Spleen (tissue), 11 donors: Measurements from ENCODE around the gene OR52I2. TPM values are rescaled to one million over a fixed set of nuclear protein-coding genes. Genes with fewer than 3 reads are reported as not detected.

Experiments used
- DNase-seq: peaks from one replicate; pipeline ENCODE4 v3.0.0-alpha.2; 2020
- H3K27ac ChIP-seq, 8 donors: fragments of 200-600 bp; sonication (generic) in 7 of 8; 1 replicate in 4 of 8; 2 replicates in 4 of 8; pipeline versions ENCODE4 v1.5.0 to v1.8.0; 2016 to 2021; ENCODE audit warnings: inconsistent platforms in 4 of 8, mild to moderate bottlenecking in 4 of 8, moderate library complexity in 1 of 8
- H3K27me3 ChIP-seq, 7 donors: fragments of 200-600 bp; sonication (generic) in 6 of 7; replicated peaks in 1 of 7; 1 replicate in 4 of 7; 2 replicates in 3 of 7; pipeline versions ENCODE4 v1.5.0 to v1.8.0; 2016 to 2021; ENCODE audit warnings: inconsistent platforms in 3 of 7, mild to moderate bottlenecking in 1 of 7
- H3K36me3 ChIP-seq, 6 donors: fragments of 200-600 bp; sonication (generic) in 5 of 6; 1 replicate in 4 of 6; 2 replicates in 2 of 6; pipeline versions ENCODE4 v1.5.0 to v1.8.0; 2016 to 2021; ENCODE audit warnings: inconsistent platforms in 2 of 6
- H3K4me1 ChIP-seq, 6 donors: fragments of 200-600 bp; sonication (generic) in 5 of 6; 1 replicate in 3 of 6; 2 replicates in 3 of 6; pipeline versions ENCODE4 v1.5.0 to v1.8.0; 2016 to 2021; ENCODE audit warnings: inconsistent platforms in 3 of 6
- H3K4me3 ChIP-seq, 8 donors: fragments of 200-600 bp; sonication (generic) in 7 of 8; 1 replicate in 4 of 8; 2 replicates in 4 of 8; pipeline versions ENCODE4 v1.5.0 to v1.8.0; 2016 to 2021; ENCODE audit warnings: inconsistent platforms in 4 of 8, mild to moderate bottlenecking in 4 of 8, moderate library complexity in 2 of 8
- H3K9me3 ChIP-seq, 8 donors: fragments of 200-600 bp; sonication (generic) in 7 of 8; 1 replicate in 4 of 8; 2 replicates in 4 of 8; pipeline versions ENCODE4 v1.5.0 to v1.8.0; 2016 to 2021; ENCODE audit warnings: inconsistent platforms in 4 of 8
- CTCF ChIP-seq, 11 experiments: fragments of 200-600 bp in 7 of 11; fragments of 450-650 bp in 4 of 11; sonication (generic) in 4 of 11; IDR thresholded peaks in 8 of 11; conservative IDR thresholded peaks in 3 of 11; 1 replicate in 7 of 11; 2 replicates in 4 of 11; pipeline versions ENCODE4 v1.4.0 to v1.8.0; 2016 to 2021; ENCODE audit warnings: antibody characterized with exemption in 11 of 11, inconsistent platforms in 4 of 11, mild to moderate bottlenecking in 1 of 11
- POLR2A ChIP-seq, 3 donors: fragments of 450-650 bp; IDR thresholded peaks; one replicate each; pipeline ENCODE4 v1.5.1; 2017; ENCODE audit warnings: antibody characterized with exemption in 3 of 3, mild to moderate bottlenecking in 1 of 3
- POLR2AphosphoS5 ChIP-seq, 3 donors: sonication (generic); formaldehyde crosslinking; IDR thresholded peaks; one replicate each; pipeline ENCODE4 v1.5.1; 2017; ENCODE audit warnings: antibody characterized with exemption in 3 of 3
- WGBS, 5 donors: extraction: QIAGEN DNeasy Blood & Tissue Kit in 3 of 5; methylation state at CpG; one replicate each; pipeline versions ENCODE4 v1.1.5 to v1.1.7; 2013 to 2018; 5-methylcytosine and 5-hydroxymethylcytosine counted together
- intact Hi-C: fragments of 100-400 bp; cut with DNase I; formaldehyde crosslinking; loops from one replicate; pipeline ENCODE4 v1.15.0; 2023; ENCODE audit warnings: low total_unique reads
- polyA plus RNA-seq, 3 donors: library from polyadenylated mRNA; stranded (reverse); fragments of 200-250 nt; gene quantifications; one replicate each; pipeline ENCODE4 v1.2.1, GENCODE V29; 2013
- total RNA-seq, 7 donors: library from RNA; depleted of rRNA in 3 of 7; stranded (reverse); fragments of >200 nt in 3 of 7; fragmentation: NEBNext Ultra II Directional in 4 of 7; extraction: Animal tissue kit (Norgen Biotek cat#: 25700) in 4 of 7; gene quantifications; one replicate each; pipeline versions ENCODE4 v1.1.0 to v1.2.1, GENCODE V29; 2016 to 2021
- donor health status: healthy with polysubstance abuse.
- donor health status: DM: no; HTN: no; CAD: no; lungs with moderate emphysema.
- donor health status: DM: no; HTN: no; CAD: no.
- donor health status: Bipolar disorder and iron deficiency.
- donor health status: healthy.
- donor health status: DM: no; HTN: no; CAD: no.
- donor health status: DM: yes; HTN: yes; CAD: no.

The OR52I2 gene
- total and polyA plus RNA-seq, 10 donors, result not detected

DNA sequence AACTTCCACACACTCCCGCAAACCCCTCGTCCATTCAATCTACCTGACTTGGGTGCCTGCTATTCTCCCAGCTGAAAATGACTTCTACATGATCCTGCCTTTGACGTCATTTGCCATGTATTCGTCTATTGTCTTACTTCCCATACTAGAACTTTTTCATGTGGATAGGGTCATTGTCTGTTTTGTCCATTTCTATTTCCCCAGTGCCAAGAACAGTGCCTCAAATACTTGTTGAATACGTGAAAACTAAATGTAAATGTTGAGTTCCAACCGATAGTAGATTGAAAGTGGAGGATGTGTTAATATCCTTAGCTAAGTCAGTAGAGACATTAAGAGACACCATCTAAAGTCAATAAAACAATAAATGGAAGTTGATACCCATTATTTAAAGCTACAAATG, 25.6 kb downstream of the OR52I2 start:
- TF ChIP-seq POLR2AphosphoS5 (IDR thresholded peaks at IDR 0.05) (no peak), CTCF (IDR thresholded peaks at IDR 0.05 in 8 of 11, conservative IDR thresholded peaks at IDR 0.05 in 3 of 11) (no peak), POLR2A (IDR thresholded peaks at IDR 0.05) (no peak)
- Histone ChIP-seq H3K27ac (peak overlapping the region in 5 of 8 donors; percentile 90 to 94 (median 91)), H3K4me3 (peak overlapping the region; percentile 60 to 83 (median 70)), H3K27me3 (no peaks in the 10 kb centered on the region), H3K4me1 (peaks cover 8 to 45% (median 26%) of the 10 kb centered on the region in 6 donors), H3K9me3 (no peaks in the 10 kb centered on the region), H3K36me3 (peaks cover 4 to 34% (median 24%) of the 10 kb centered on the region in 6 donors)
- intact Hi-C loops, result no loop called here
- DNase-seq, result no peak
- 24 to 34% (median 30%) methylated on average over 6 of the region's 6 CpGs for WGBS, 5 donors

GRCh38 chr11:4607781-4608666, 26.5 kb downstream of the OR52I2 start, which contains the start of gene TRIM68:
TSS of gene TRIM68 (minus strand) at chr11:4608231. CDS start at chr11:4605504, 2,727 bp downstream.
- H3K36me3 ChIP-seq, result peaks cover 3 to 25% (median 16%) of the 10 kb centered on the region in 6 donors
- H3K27me3 ChIP-seq, result no peaks in the 10 kb centered on the region
- peak within 1 kb of the TSS; percentile 60 to 83 (median 70) for H3K4me3 ChIP-seq
- WGBS, 5 donors, result 4 to 6% (median 5%) methylated on average over 31 to 43 of the region's 43 CpGs
- peaks cover 8 to 45% (median 26%) of the 10 kb centered on the region in 6 donors for H3K4me1 ChIP-seq
- peak; percentile 98 for DNase-seq
- intact Hi-C loops, result no loop called here
- H3K9me3 ChIP-seq, result no peaks in the 10 kb centered on the region
- TF ChIP-seq POLR2A (IDR thresholded peaks at IDR 0.05) (peak in 1 of 3 donors; percentile 59), POLR2AphosphoS5 (IDR thresholded peaks at IDR 0.05) (peak; percentile 77 to 89 (median 88)), CTCF (IDR thresholded peaks at IDR 0.05 in 8 of 11, conservative IDR thresholded peaks at IDR 0.05 in 3 of 11) (peak in 2 of 11 experiments; percentile 18 to 19)
- peak within 1 kb of the TSS; percentile 77 to 94 (median 90) for H3K27ac ChIP-seq

GRCh38 chr11:4610258-4610935, 28.9 kb downstream of the OR52I2 start:
- Histone ChIP-seq H3K27ac (peak overlapping the region; percentile 35 to 77 (median 66)), H3K9me3 (no peaks in the 10 kb centered on the region), H3K4me3 (peak overlapping the region in 3 of 8 donors; percentile 18 to 49 (median 18)), H3K4me1 (peaks cover 8 to 40% (median 26%) of the 10 kb centered on the region in 6 donors), H3K36me3 (peaks cover 0 to under 1% (median 0%) of the 10 kb centered on the region in 6 donors), H3K27me3 (no peaks in the 10 kb centered on the region)
- DNase-seq, result no peak
- TF ChIP-seq CTCF (IDR thresholded peaks at IDR 0.05 in 8 of 11, conservative IDR thresholded peaks at IDR 0.05 in 3 of 11) (no peak), POLR2A (IDR thresholded peaks at IDR 0.05) (no peak), POLR2AphosphoS5 (IDR thresholded peaks at IDR 0.05) (no peak)
- intact Hi-C loops, result no loop called here
- WGBS, 5 donors, result 6 to 16% (median 12%) methylated on average over 3 of the region's 3 CpGs
